Measurements from ENCODE around the gene ATR. TPM values are rescaled to one million over a fixed set of nuclear protein-coding genes. Genes with fewer than 3 reads are reported as not detected.

Gene ATR
- polyA plus RNA-seq: 45.4 and 63.5 TPM in 2 replicates

GRCh38 chr3:142578329-142579223 is at the start of gene ATR:
Gene ATR, minus strand, starts transcription at chr3:142578733. Its CDS starts 29 bp downstream, at chr3:142578704.

GRCh38 chr3:142595951-142596725 is 17.6 kb upstream of the ATR start, which contains the start of gene PLS1:
Gene PLS1, plus strand, starts transcription at chr3:142596393. Its CDS starts 67,845 bp downstream, at chr3:142664238.

GRCh38 chr3:142447852-142448823 is 130.4 kb downstream of the ATR start, which contains the start of gene XRN1:
Gene XRN1, minus strand, starts transcription at chr3:142448037. Its CDS starts 93 bp downstream, at chr3:142447944.

Other genes with a start within 250 kb of the ATR start
- 25.1 and 33.8 TPM in 2 replicates for gene XRN1, start 130.7 kb downstream of the ATR start, polyA plus RNA-seq
- gene PLS1, start 17.7 kb upstream of the ATR start, polyA plus RNA-seq: 12.9 and 27.3 TPM in 2 replicates
- 16.1 and 30.1 TPM in 2 replicates for gene TRPC1, start 145.3 kb upstream of the ATR start, polyA plus RNA-seq